SIG-M5 treated with dmso at 0.1 percent for 504 hours (cell line): Measurements from ENCODE around the gene RBM18.

ENCODE experiments used
- DNase-seq: peaks from one replicate; lab custom pipeline; 2025; ENCODE audit not compliant: unreplicated experiment; lab: John Stamatoyannopoulos, UW

RBM18 gene

GRCh38 chr9:122264360-122265148 is at the start of gene RBM18, which contains the start of gene MRRF:
Gene RBM18, minus strand, starts transcription at chr9:122264840. Its CDS starts 3,348 bp downstream, at chr9:122261492.
Gene MRRF, plus strand, starts transcription at chr9:122264882. Its CDS starts 6,010 bp downstream, at chr9:122270892.
- peak; percentile 71 for DNase-seq

GRCh38 chr9:122314165-122314564 is 49.5 kb upstream of the RBM18 start:
- no peak for DNase-seq

- DNase-seq, result no peak
Measured at GRCh38 chr9:122309861-122310260, 45.2 kb upstream of the RBM18 start.

DNA sequence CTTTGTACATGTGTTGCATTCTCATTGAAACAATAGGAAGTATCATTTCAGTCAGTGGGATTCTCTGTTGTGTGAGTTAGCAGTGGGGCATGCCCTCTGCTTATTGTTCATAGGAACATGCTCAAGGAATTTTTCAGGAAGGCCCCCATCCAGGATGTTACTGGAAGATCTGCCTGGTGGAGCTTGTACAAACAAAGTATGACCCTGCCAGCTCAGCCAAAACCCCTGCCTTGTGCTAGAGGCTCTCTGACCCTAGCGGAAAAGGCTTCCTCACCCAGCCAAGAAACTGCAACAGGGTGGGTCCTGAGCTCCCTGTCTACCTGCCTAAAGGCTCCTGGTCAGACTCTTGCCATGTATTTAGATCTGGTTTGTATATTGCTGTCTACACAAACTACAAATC is 43.3 kb upstream of the RBM18 start:
- no peak for DNase-seq

GRCh38 chr9:122307061-122307460 is 42.4 kb upstream of the RBM18 start:
- no peak for DNase-seq

DNA sequence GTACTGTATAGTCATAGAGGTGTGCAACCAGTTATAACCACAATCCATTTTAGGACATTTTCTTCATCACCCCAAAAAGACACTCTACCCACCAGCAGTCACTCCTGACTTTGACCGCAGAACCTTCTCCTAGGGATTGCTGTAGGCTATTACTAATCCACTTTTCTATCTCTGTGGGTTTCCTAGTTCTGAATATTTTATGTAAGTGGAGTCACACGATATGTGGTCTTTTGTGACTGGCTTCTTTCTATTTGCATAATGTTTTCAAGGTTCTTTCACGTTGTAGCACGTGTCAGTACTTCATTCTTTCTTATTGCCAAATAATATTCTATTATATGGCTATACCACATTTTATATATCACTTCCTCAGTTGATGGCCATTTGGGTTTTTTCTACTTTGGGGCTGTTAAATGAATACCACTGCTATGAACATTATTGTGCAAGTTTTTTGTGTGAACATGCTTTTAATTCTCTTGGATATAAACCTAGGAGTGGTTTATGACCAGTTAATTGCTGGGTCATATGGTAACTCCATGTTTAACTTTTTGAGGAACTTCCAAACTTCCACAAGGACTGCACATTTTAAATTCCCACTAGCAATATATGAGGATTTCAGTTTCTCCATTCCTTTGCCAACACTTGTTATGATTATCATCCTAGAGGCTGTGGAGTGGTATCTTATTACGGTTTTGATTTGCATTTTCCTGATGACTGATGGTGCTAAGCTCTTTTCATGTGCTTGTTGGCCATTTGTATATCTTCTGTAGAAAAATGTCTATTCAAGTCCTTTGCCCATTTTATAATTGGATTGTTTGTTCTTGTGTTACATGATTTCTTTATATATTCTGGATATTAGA is 37.8 kb upstream of the RBM18 start:
- DNase-seq, result no peak

DNA sequence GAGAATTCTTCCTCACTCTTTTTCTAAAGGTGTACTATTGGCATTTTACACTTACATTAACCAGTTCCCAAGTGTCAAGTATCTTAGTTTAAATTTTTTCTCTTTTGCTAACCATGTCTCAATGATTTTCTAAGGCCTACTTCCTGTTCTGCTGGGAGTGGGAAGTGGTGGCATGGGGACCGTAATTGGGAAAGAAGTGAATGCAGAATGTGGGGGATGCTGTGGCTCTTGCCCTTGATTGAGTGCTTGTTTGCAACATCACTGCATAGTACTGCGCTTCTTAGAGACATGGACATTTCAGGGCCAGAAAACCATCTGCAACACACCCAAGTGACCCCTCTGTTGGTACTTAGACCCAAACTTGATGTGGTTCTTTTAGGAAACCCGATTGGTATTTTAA is 32.9 kb upstream of the RBM18 start:
- DNase-seq, result peak; percentile 85

DNA sequence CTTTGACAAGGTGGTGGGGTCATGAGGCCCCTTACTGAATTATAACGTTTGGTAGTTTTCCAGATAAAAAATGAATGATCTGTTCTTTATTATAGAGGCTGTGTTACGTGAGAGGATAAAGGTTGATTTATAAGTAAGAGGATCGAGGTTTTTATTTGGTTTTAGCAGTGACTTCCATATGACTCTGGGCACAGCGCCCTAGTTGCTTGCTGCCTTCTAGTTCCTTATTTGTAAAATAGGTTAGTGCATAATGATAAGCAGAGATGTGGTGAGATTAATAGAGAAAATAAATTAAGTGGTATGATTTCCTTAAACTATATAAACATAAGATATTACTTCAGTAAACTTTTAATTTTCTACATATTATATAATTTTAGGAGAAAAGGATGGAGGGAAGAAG is 29.9 kb upstream of the RBM18 start:
- DNase-seq, result no peak

DNA sequence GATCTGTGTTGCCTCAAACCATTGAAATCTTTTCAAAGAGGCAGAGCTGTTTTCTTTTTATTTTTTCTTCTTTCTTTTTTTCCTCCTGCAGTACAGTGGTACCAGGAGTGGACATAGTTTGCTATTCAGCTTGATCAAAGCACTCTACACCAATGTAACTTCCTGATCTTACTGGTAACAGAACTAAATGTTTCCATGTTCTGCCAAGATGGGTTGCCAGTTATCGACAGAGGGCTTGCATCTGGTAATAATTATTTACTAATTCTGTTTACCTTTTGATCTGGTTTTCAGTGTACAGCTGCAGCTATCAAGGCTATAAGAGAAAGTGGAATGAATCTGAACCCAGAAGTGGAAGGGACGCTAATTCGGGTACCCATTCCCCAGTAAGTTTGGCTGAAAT is 26.8 kb upstream of the RBM18 start:
- no peak for DNase-seq

- no peak for DNase-seq
Measured at GRCh38 chr9:122287214-122287720, 22.6 kb upstream of the RBM18 start.

- DNase-seq, result peak; percentile 10
Measured at GRCh38 chr9:122286764-122287163, 22.1 kb upstream of the RBM18 start.

GRCh38 chr9:122281368-122281767 is 16.7 kb upstream of the RBM18 start:
- DNase-seq, result no peak

DNA sequence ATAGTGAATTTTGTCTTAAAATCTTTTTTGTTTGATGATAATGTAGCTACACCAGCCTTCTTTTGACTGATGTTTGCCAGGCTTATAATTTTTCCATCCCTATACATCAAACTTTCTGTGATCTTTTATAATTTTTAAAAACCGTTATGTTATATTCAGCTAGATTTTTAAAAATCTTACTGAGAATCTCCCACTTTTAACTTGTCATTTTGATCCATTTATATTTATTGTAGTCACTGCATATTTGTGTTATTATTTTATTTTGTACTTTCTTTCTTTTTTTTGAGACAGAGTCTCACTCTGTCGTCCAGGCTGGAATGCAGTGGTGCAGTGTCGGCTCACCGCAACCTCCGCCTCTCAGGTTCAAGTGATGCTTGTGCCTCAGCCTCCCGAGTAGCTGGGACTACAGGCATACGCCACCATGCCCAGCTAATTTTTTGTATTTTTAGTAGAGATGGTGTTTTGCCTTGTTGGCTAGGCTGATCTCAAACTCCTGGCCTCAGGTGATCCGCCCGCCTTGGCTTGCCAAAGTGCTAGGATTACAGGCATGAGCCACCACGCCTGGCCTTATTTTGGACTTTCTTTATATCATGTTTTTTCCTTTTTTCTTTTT is 12.8 kb upstream of the RBM18 start:
- no peak for DNase-seq

GRCh38 chr9:122276096-122276495 is 11.5 kb upstream of the RBM18 start:
- DNase-seq, result no peak

- no peak for DNase-seq
Measured at GRCh38 chr9:122274055-122274454, 9.4 kb upstream of the RBM18 start.

- DNase-seq, result no peak
Measured at GRCh38 chr9:122268041-122268814, 3.6 kb upstream of the RBM18 start.

DNA sequence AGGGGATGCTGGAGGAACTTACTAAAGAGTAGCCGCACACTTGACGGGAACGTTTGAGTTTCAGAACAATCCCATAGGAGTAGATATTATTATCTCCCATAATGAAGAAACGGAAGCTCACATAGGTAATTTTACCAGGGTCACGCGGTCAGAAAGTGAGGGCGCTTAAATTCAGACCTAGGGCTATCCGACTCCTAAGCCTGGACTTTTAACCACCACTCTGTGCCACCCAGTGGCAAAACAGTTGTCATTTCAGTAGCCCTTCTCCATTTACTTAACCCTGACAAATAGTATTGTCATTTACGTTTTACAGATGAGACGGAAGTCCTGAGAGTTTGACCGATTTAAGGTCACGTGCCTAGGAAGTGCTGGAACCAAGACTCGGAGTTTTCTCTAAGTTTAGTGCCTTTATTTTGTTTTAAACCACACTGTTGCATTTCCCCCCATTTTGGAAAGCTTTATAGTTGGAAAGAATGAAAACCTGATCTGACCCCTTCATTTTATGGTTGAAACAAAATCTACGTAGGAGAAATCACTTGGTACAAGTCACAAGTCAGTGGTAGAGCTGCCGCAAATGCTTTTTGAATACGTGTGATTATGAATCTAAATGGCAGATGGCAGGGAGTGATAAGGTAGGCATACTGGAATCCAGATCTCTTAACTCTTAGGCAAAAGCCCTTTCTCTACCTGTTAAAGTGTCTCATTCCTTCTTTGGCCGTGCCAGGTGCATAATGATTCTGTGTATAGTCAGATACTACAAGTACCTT is 692 bp upstream of the RBM18 start:
- DNase-seq, result peak; percentile 65

DNA sequence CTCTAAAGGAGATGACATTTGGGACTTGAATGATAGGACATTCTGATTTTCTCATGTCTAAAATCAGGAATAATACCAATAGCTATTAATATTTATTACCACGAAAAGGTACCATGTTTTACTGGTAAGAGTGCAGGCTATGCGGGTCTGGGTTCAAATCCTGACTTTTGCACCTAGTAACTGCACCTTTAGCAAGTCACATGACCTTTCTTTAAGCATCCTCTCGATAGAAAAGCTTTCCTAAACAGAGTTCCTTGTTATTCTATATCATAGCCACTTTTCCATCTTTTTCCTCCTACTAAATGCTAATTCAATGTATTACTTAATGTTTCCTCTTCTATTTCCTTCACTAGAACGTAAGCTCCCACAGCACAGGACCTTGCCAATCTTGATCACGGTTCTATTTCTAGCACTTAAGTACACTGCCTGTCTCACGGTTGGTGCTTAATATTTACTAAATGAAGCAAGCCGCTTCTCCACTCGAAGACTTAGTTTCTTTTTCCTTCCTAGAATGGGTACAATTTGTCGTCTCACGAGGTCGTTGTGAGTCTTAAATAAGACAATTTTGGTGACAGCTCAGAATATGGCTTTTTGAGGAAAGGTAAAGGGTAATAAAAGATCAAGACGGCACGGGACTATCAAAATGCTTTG is 816 bp downstream of the RBM18 start:
- DNase-seq, result no peak

DNA sequence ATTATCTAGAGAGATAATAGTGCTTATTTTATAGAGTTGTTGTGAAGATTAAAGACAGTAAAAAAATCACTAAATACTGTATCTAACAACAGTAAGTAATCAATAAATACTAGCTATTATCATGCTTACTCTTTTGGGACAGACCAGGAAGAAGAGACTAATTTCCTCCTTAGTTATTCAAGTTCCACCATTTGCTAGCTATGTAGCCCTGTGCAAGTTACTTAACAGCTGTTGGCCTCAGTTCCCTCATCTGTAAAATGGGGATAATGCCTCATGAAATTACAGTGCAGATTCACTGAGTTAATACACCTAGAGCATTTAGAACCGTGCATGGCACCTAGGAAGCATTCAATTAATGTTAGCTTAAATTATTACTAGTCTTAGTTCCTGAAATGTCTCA is 2.6 kb downstream of the RBM18 start:
- DNase-seq, result no peak
